HG03558 (cell line): ENCODE results near the gene EDRF1.

Source experiments
- ATAC-seq: cut with Tn5 transposase; IDR thresholded peaks from one replicate; pipeline ENCODE4 v1.9.1; 2021; ENCODE audit warnings: moderate number of reproducible peaks; ENCODE audit not compliant: unreplicated experiment; ENCODE audit errors: extremely low read depth

Gene EDRF1

DNA sequence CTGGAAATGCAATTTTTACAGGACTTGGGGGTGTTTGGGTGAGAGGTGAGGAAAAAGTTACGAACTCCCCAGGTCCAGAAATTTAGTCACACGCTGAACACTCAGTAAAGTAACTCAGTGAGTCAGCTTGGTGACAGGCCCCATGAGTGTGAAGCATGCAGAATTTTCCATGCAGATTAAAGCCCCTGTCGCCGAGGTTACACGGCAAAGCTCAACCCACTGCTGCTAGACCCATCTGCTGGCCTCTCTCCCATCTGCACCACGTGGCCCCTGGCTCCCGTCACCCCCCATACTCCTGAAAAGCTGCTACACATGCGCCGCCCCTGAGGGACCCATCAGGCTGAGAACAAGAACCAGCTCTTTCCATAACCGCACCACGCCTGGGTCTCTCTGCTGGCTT, 63.1 kb downstream of the EDRF1 start:
- ATAC-seq, result no peak

DNA sequence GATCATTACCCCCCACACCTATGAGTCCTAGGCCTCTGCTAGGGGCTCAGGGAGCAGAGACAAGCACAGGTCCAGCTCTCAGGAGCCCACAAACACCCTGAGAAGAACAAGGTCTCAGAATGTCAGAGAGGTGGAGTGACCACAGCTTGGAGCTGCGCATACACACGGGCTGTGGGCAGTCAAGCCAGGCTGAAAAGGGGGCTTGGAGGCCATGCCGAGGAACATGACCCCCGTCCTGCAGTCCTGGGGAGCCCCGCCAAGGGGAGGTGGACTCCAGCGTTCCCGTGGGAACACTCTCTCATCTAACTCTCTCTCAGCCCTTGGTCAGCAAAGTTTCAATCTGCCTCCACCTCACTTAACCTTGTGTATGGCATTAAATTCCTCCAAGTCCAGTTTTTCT, 63.9 kb downstream of the EDRF1 start:
- ATAC-seq, result no peak

- peak; percentile 87 for ATAC-seq
These were observed 64.4 kb downstream of the EDRF1 start for GRCh38 chr10:125783957-125784356.

DNA sequence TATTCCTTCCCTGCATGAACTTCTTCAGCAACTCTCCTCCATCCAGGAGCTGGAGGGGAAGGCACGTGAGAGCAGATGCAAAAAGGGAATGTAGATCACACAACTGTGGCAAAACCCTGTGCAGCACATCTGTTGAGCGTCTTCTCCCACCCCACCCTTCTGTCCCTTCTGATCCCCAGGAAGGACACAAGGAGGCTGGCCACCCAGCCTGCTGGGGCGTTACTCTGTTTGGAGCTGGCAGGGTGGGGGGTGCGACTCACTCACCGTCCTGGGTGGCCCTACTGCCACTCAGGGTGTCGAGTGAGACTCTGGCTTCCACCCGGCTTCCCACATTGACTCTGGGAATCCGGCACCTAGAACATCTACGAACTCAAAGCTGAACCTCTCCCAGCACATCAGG, 66.3 kb downstream of the EDRF1 start:
- ATAC-seq, result no peak

GRCh38 chr10:125788156-125789034, 68.9 kb downstream of the EDRF1 start:
- no peak for ATAC-seq

DNA sequence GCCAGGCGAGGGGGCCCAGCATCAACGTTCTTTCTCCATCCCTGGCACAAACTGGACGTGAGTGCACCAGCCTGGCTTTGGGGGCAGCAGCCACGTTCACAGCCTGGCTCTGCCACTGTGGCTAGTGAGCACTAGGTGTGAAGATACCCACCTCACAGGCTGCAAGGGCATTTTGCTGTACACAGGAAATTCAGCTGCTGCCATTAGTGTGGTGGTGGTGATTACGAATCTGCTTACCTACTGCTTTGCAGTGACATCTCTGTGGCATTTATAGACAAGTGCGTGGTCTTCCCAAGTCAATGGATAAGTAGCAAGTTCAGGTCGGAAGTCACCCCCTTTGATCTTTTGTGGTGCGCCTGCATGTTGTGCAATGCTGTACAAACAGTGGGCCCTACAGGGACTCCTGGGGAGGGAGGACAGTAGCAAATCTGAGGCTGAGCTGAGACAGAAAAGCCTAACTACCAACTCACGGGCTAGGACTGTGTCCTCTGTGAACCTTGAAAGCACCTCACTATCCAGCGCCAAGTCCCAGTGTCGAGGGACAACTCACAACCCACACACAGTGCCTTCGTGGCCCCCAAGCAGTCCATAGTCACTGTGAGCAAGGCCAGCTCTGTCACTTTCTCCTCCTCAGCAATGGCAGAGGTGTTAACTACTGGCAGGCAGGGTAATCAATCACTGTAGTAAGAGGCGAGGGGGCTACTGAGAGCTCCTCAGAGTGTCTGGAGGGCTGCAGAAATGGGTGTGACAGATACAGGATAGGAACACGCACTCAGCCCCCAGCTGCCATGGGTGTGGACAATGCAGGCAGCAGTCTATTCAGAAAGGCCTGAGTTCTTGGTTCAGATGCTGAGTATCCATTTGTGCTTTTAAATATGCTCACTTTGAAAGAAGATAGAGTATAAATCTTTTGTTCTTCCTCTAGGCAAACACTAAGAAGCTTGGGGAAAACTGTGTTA, 73.1 kb downstream of the EDRF1 start:
- no peak for ATAC-seq

DNA sequence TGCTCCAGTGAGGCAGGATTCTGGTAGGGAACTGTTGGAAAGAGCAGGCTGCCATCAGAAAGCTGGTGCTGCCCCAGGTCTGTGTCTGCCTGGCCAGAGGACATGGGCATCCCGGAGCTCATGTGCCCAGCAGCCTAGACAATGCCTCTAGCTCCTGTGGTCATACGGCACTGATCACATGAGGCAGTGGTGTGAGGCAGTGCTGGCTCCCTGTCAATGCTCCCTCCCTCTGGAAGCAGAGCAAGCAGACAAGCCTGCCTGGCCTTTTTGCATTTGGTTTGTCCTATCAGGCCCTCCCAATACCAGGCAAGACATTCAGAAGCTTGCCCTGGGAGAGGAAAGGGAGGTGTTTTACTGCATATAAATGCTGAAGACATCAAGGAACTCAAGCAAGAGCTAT, 75.6 kb downstream of the EDRF1 start:
- ATAC-seq, result no peak

DNA sequence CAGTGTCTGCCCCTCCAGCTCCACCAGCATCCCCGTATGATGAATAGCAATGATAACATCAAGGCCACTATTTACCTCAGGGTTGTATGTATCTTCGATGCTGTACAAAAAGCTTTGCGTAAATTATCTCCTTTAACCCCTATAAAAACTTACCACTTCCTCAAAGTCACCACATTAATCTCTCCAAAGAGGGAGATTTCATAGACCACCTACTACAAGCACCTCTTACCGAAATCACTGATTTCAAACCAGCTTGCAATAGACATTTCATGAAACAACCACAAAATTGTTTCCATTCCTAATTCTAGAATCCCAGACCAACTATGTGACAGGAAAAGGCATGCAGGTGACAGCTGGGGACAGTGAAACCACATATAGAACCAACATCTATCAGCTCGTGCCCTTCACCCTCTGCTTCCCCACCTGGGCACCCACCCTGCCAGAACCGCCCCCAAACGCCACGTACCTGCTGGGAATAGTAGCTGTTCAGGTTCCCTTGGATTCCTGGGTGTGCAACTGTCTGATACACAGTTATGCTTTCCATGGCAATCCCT, 76.2 kb downstream of the EDRF1 start:
- no peak for ATAC-seq

GRCh38 chr10:125797424-125797823, 77.9 kb downstream of the EDRF1 start:
- no peak for ATAC-seq

DNA sequence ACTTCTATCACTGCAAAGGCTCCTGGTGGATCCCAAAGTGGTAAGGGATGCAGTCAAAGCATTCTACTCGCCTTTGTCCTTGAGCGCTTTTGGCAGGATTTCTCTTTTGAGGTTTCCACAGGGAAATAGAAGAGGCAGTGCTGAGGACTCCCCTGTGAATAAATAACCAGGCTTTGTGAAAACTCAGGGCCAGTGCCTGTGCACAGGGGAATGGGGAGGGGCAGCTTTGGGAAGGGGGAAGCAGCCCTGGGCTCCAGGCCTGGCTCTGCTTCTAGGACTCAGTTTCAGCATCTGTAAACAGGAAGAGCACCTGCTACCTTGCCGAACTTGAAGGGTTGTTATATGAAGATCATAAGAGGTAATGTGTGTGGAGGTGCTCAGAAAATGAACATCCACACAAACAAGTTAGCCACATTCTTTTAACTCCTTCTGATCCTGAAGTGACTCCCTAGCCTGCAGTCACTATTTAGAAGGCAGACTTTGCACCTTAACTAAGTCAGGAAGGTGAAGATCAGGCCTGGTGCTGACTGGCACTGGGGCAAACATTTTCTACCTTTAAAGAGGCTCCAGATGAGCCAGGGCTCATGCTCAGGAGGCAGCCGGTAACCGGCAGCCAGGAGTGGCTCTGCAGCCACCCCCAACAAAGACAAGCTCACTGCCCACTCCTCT, 78.6 kb downstream of the EDRF1 start:
- no peak for ATAC-seq

GRCh38 chr10:125799451-125800182, 80.1 kb downstream of the EDRF1 start:
- ATAC-seq, result no peak

GRCh38 chr10:125801574-125801973, 82.1 kb downstream of the EDRF1 start:
- ATAC-seq, result no peak

DNA sequence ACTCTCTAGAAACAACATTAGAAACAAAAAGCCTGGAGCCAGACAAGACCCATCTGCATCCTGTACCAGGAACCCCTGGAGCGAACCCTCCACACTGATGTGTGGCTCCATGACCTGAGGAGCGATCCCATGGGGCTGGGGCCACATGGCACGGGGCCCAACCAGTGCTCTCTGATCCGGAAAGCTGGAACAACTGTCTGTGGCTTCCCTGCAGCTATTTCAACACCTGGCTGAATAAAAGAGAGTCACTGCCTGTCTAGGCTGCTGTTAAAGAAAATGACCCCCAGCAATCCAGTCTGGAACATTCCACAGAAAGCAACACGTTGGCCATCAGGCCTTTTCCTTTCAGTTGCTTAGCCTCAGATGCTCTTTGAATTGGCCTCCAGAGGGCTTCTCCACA, 82.6 kb downstream of the EDRF1 start:
- no peak for ATAC-seq

DNA sequence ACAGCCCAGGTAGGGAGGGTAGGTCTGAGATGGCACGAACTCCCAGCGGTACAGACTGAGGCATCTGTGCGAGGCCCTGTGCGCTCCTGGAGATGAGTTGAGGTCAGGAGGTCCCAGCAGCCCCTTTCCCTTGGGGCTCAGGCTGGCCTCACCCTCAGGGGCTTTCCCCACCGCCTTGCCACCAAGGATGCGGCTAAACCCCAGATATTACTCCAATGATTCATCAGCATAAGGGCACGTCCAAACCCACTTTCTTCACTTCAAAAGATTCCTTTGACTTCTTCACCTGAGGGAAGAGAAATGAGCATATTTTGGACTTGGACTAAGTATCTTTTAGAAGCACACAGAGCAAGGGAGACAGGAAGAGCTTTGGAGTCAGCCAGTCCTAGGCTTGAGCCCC, 83.2 kb downstream of the EDRF1 start:
- ATAC-seq, result no peak

DNA sequence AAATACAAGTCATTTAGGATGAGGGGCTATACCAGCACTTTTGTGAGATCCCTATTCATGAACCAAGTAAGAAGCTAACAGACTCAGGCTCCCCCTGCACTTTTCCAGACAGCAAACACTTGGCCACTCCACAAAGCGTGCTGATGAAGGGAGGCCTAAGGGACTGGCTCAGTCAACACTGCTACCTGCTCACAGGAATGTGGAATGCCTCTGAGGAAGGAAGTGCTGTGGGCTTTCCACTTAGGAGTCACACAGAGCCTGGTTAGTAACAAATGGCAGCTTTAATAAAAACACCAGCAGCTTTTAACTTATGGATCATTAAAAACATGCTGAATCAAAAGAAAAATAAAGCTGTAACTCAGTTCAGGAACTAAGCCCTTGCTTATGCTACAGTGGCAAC, 88.5 kb downstream of the EDRF1 start:
- ATAC-seq, result no peak

DNA sequence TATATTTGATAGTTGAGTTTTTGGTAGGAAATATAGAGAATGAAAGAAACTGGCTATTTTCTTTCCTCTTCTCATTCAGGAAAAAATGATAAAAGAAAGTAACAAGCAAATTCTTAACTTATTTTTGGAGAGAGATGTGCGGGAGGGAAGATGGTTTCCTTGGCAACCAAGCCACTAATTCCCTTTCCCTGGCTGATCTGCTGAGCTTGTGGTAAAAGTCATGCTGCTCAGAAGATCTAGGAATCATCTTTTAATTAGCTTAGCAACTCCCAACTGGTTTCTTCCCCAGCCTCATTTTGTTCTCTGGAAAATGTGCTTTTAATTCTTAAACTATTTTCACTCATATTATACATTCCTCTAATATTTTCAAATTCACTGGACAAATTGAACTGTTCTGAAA, 91.7 kb downstream of the EDRF1 start:
- no peak for ATAC-seq

DNA sequence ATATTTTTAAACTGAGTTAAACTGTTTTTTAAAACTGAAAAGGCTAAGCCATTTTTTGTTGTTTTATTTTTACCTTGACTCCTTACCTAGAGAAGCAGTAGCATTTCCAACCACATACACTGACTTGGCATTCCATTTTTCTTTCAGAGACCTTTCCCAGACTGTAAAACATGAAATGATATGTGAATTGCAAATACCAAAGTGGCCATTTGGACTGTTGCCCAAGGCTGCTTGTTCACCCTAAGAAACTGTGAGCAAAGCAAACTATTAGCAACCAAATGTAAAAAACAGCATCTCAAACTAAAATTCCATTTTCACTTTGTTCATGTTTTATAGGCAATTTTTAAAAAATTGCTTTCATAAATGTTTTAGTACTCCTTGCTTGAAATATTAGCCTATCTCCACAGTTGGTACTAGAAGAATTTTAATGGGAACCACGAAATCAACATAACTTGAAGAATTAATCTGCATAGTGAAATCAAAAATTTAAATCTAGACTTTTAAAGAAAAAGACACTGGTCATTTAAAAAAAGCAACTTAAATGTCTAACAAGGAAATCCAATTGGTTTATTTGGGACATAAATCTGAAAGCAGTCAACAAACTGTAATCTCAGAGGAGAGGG, 92.7 kb downstream of the EDRF1 start:
- no peak for ATAC-seq
